Loucy (cell line): ENCODE results near the gene RCL1.

Source experiments
- H2AFZ ChIP-seq: fragments of 200-600 bp; sonication (generic); 2 replicates; pipeline ENCODE4 v1.6.0; 2016; ENCODE audit warnings: antibody characterized with exemption, mild to moderate bottlenecking, low read length, moderate library complexity
- H3F3A ChIP-seq: fragments of 200-600 bp; 2 replicates; pipeline ENCODE4 v1.6.0; 2016; ENCODE audit warnings: antibody characterized with exemption, low read depth, mild to moderate bottlenecking
- H3K27me3 ChIP-seq: fragments of 200-600 bp; sonication (generic); 2 replicates; pipeline ENCODE4 v1.6.1; 2014; ENCODE audit warnings: low read length, mild to moderate bottlenecking; ENCODE audit not compliant: insufficient read depth, poor library complexity, severe bottlenecking
- H3K36me3 ChIP-seq: fragments of 200-600 bp; sonication (generic); 2 replicates; pipeline ENCODE4 v1.6.1; 2016; ENCODE audit warnings: low read length; ENCODE audit not compliant: insufficient read depth
- H3K4me1 ChIP-seq: fragments of 200-600 bp; sonication (generic); 2 replicates; pipeline ENCODE4 v1.5.1; 2014; ENCODE audit warnings: low read length, mild to moderate bottlenecking; ENCODE audit not compliant: insufficient read depth, poor library complexity, severe bottlenecking
- H3K4me2 ChIP-seq: fragments of 200-600 bp; sonication (generic); 2 replicates; pipeline ENCODE4 v1.6.0; 2014; ENCODE audit warnings: antibody characterized with exemption, low read length, low read depth, mild to moderate bottlenecking; ENCODE audit not compliant: poor library complexity, severe bottlenecking
- H3K4me3 ChIP-seq: fragments of 200-600 bp; sonication (generic); 2 replicates; pipeline ENCODE4 v1.5.1; 2014; ENCODE audit warnings: low read length, mild to moderate bottlenecking, mixed read lengths; ENCODE audit not compliant: poor library complexity, severe bottlenecking
- H3K79me2 ChIP-seq: fragments of 200-600 bp; sonication (generic); 2 replicates; pipeline ENCODE4 v1.6.1; 2014; ENCODE audit warnings: low read length; ENCODE audit not compliant: insufficient read depth
- H3K9ac ChIP-seq: fragments of 200-600 bp; sonication (generic); 2 replicates; pipeline ENCODE4 v1.6.0; 2014; ENCODE audit warnings: mild to moderate bottlenecking, low read depth, low read length, moderate library complexity; ENCODE audit not compliant: poor library complexity, severe bottlenecking
- H3K9me2 ChIP-seq: fragments of 200-600 bp; sonication (generic); replicated peaks from 2 replicates; pipeline ENCODE4 v1.6.1; 2016; ENCODE audit warnings: low read depth, low read length, mixed read lengths
- H3K9me3 ChIP-seq: fragments of 200-600 bp; sonication (generic); 2 replicates; pipeline ENCODE4 v1.6.1; 2014; ENCODE audit warnings: mild to moderate bottlenecking, antibody characterized with exemption, low read length, low read depth; ENCODE audit not compliant: insufficient read depth
- H4K20me1 ChIP-seq: fragments of 200-600 bp; sonication (generic); 2 replicates; pipeline ENCODE4 v1.6.0; 2014; ENCODE audit warnings: antibody characterized with exemption, low read length, mild to moderate bottlenecking; ENCODE audit not compliant: insufficient read depth, poor library complexity, severe bottlenecking
- CTCF ChIP-seq: fragments of 200-600 bp; sonication (generic); conservative IDR thresholded peaks from 2 replicates; pipeline ENCODE4 v1.5.1; 2014; ENCODE audit warnings: mild to moderate bottlenecking, antibody characterized with exemption, low read length
- EZH2phosphoT487 ChIP-seq: fragments of 200-600 bp; IDR thresholded peaks from 2 replicates; pipeline ENCODE4 v1.6.1; 2018; ENCODE audit warnings: antibody characterized with exemption, mild to moderate bottlenecking, moderate library complexity, borderline replicate concordance

RCL1 gene

GRCh38 chr9:4829969-4830368 is 37.2 kb downstream of the RCL1 start:
- no peaks in the 10 kb centered on the region for H3K4me1 ChIP-seq
- TF ChIP-seq EZH2phosphoT487 (no peak), CTCF (no peak)
- H3F3A ChIP-seq, result no peaks in the 10 kb centered on the region
- H3K27me3 ChIP-seq, result no peaks in the 10 kb centered on the region
- no peak overlapping the region for H3K4me3 ChIP-seq
- H3K79me2 ChIP-seq, result no peaks in the 10 kb centered on the region; the same call in 1 of the 2 replicates
- no peak overlapping the region for H3K4me2 ChIP-seq
- H3K9ac ChIP-seq, result no peak overlapping the region
- H3K9me2 ChIP-seq, result no peaks in the 10 kb centered on the region
- no peaks in the 10 kb centered on the region for H4K20me1 ChIP-seq
- H3K36me3 ChIP-seq, result peaks cover 33% of the 10 kb centered on the region
- H3K9me3 ChIP-seq, result no peaks in the 10 kb centered on the region
- no peak overlapping the region for H2AFZ ChIP-seq

- Histone ChIP-seq H3K4me3 (no peak overlapping the region), H3K79me2 (no peaks in the 10 kb centered on the region; the same call in 1 of the 2 replicates), H3K36me3 (peaks cover 33% of the 10 kb centered on the region), H2AFZ (no peak overlapping the region), H3F3A (no peaks in the 10 kb centered on the region), H3K27me3 (no peaks in the 10 kb centered on the region), H3K9me3 (no peaks in the 10 kb centered on the region), H3K9me2 (no peaks in the 10 kb centered on the region), H3K9ac (no peak overlapping the region), H3K4me1 (no peaks in the 10 kb centered on the region), H4K20me1 (no peaks in the 10 kb centered on the region), H3K4me2 (no peak overlapping the region)
- TF ChIP-seq EZH2phosphoT487 (no peak), CTCF (no peak)
Observed at GRCh38 chr9:4830699-4831098, 38.0 kb downstream of the RCL1 start.

- no peaks in the 10 kb centered on the region for H3F3A ChIP-seq
- no peak overlapping the region for H3K4me2 ChIP-seq
- H3K36me3 ChIP-seq, result peaks cover 33% of the 10 kb centered on the region
- H3K9ac ChIP-seq, result no peak overlapping the region
- no peaks in the 10 kb centered on the region; the same call in 1 of the 2 replicates for H3K79me2 ChIP-seq
- H3K4me1 ChIP-seq, result no peaks in the 10 kb centered on the region
- no peak overlapping the region for H3K4me3 ChIP-seq
- no peaks in the 10 kb centered on the region for H3K9me3 ChIP-seq
- TF ChIP-seq EZH2phosphoT487, result no peak
- TF ChIP-seq CTCF, result no peak
- H4K20me1 ChIP-seq, result no peaks in the 10 kb centered on the region
- H3K27me3 ChIP-seq, result no peaks in the 10 kb centered on the region
- H3K9me2 ChIP-seq, result no peaks in the 10 kb centered on the region
- no peak overlapping the region for H2AFZ ChIP-seq
Observed at GRCh38 chr9:4831119-4831518, 38.4 kb downstream of the RCL1 start.
